GM11168 (cell line): ENCODE results near the gene SPINT2.
"Not testable (repeated sequence)": the region's sequence is repeated elsewhere in the genome, so short reads cannot be mapped to it uniquely, and the experiment has no call there.

Experiments used
- in situ Hi-C: fragments of 300-500 bp; cut with MboI; formaldehyde crosslinking; loops from one replicate; pipeline ENCODE4 v1.12.0; 2022; ENCODE audit warnings: low sequenced_read_pairs; ENCODE audit not compliant: unreplicated experiment

SPINT2 gene

GRCh38 chr19:38233740-38234251 lies 30.6 kb upstream of the SPINT2 start:
- in situ Hi-C loops = loop anchor here (25.0 kb wide), 1 partner anchor 346 kb away; no protein-coding TSS in a partner anchor

- in situ Hi-C loops = loop anchor here (25.0 kb wide), 1 partner anchor 347 kb away; no protein-coding TSS in a partner anchor
Measured at GRCh38 chr19:38234615-38235014, 29.8 kb upstream of the SPINT2 start.

GRCh38 chr19:38239816-38240215 lies 24.6 kb upstream of the SPINT2 start:
- in situ Hi-C loops = loop anchor here (5.0 to 25.0 kb wide), 2 partner anchors 92 to 353 kb away; no protein-coding TSS in a partner anchor

GRCh38 chr19:38243279-38243673 lies 21.1 kb upstream of the SPINT2 start:
- in situ Hi-C loops = loop anchor here (5.0 to 25.0 kb wide), 2 partner anchors 89 to 356 kb away; no protein-coding TSS in a partner anchor

DNA sequence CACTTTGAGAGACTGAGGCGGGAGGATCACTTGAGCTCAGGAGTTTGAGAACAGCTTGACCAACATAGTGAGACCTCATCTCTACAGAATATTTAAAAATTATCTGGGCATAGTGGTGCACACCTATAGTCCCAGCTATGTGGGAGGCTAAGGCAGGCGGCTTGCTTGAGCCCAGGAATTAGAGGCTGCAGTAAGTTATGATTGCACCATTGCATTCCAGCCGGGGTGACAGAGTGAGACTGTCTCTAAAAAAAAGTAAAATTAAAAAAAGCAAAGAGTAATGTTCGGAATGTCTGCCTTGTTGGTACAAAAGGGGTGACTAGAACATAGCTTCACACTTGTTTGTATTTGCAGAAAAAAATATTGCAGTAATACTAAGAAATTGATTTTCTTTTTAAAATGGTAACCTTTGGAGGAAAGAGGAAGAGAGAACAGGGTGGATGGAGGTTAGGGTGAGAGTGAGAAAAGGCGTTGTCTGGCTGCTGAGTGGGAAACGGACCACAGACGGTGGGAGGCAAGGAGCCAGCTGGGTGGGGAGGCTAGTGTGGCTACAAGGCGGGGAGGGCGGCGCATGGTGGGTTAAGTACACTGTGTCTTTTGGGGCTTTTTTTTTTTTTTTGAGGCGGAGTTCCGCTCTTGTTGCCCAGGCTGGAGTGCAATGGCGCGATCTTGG lies 18.4 kb upstream of the SPINT2 start:
- in situ Hi-C loops = loop anchor here (25.0 kb wide), 1 partner anchor 359 kb away; no protein-coding TSS in a partner anchor

- in situ Hi-C loops = loop anchor here (25.0 kb wide), 1 partner anchor 360 kb away; no protein-coding TSS in a partner anchor
Measured at GRCh38 chr19:38247126-38247525, 17.2 kb upstream of the SPINT2 start.

DNA sequence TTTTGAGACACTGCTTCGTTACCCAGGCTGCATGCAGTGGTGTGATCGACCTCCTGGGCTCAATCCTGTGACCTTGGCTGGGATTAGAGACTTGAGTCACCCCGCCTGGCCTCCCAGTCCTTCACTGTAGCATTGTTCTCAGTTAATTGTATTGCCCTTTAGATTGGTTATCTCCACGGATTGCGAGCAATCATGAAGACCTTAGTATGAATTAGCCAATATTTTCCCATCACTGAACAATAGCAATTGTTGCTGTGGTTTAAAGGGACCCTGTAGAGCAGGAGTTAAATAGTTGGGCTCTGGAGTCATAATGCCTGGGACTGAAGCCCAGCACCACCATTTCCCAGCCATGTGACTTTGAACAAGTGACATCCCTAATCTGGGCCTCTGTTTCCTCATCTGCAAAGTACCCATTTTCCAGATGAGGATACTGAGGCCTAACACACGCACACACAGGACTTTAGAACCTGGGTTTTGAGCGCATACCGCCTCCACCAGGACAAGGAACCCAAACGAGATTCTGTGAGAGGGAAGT lies 16.6 kb upstream of the SPINT2 start:
- in situ Hi-C loops = loop anchor here (25.0 kb wide), 1 partner anchor 360 kb away; no protein-coding TSS in a partner anchor

GRCh38 chr19:38248421-38248820 lies 16.0 kb upstream of the SPINT2 start:
- in situ Hi-C loops = loop anchor here (25.0 kb wide), 1 partner anchor 361 kb away; no protein-coding TSS in a partner anchor

GRCh38 chr19:38250428-38250820 lies 13.9 kb upstream of the SPINT2 start:
- in situ Hi-C loops = no loop called here

- in situ Hi-C loops = no loop called here
Measured at GRCh38 chr19:38250821-38251563, 13.4 kb upstream of the SPINT2 start.

DNA sequence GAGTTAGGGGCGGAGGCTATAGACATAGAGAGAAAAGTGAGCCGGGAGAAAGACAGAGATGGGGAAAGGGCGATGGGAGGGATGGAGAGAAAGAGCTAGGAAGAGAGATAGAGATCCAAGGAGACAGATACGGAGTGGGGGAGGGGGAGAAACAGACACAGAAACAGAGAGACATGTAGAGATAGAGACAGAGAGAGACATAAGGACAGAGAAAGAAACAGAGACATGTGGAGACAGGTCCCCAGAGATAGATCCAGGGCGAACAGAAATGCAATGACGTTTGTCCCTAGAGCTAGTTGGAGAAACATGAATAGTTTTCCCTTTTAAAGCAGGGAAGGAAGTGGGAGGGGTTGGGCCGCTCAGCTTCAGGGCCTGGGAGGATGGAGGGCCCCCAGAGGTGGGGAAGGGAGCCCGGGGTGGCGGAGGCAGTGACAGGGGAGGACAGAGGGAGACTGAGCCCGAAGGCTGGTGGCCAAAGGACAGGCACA lies 12.8 kb upstream of the SPINT2 start:
- in situ Hi-C loops = no loop called here

GRCh38 chr19:38252385-38252784 lies 12.0 kb upstream of the SPINT2 start:
- in situ Hi-C loops = no loop called here

- in situ Hi-C loops = no loop called here
Measured at GRCh38 chr19:38252941-38253691, 11.3 kb upstream of the SPINT2 start.

- in situ Hi-C loops = no loop called here
Measured at GRCh38 chr19:38253788-38254187, 10.6 kb upstream of the SPINT2 start.

DNA sequence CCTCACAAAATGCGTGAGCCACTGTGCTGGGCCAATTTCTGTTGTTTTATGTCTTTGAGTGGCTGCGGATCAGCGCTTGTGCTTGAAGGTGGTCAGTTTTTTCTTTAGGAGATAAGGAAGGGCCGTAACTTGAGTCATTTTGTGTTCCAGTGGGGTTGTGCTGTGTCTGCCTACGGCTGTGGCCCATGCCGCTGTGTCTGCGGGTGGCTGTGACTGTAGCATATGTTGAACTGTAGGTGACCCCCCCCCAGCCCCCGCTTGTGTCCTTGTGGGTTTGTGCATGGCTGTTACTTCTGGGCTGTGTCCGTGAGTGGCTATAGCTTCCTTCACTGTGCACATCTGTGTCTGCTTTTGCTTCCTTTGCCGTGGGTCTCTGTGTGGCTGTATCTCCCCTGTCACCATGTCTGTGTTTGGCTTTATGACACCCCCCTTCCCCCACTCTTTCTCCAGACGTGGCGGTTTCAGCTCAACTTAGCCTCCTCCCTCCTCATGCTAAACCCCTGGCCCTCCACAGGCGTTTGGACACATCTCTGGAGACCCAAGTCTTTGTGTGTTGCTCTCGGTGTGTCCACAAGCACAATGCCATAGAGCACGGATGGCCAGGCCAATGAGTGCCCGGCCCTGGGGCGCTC lies 8.9 kb upstream of the SPINT2 start:
- in situ Hi-C loops = no loop called here

DNA sequence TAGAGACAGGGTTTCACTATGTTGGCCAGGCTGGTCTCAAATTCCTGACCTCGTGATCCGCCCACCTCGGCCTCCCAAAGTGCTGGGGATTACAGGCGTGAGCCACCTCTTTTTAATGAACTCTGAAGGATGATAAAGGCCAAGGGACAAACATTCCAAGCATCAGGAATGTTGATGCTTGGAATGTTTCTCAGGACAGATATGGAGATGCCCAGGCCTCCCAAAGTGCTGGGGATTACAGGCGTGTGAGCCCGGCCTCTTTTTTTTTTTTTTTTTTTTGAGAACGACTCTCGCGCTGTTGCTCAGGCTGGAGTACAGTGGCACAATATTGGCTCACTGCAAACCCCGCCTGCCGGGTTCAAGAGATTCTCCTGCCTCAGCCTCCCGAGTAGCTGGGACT lies 2.4 kb upstream of the SPINT2 start:
- in situ Hi-C loops = not testable (repeated sequence)

DNA sequence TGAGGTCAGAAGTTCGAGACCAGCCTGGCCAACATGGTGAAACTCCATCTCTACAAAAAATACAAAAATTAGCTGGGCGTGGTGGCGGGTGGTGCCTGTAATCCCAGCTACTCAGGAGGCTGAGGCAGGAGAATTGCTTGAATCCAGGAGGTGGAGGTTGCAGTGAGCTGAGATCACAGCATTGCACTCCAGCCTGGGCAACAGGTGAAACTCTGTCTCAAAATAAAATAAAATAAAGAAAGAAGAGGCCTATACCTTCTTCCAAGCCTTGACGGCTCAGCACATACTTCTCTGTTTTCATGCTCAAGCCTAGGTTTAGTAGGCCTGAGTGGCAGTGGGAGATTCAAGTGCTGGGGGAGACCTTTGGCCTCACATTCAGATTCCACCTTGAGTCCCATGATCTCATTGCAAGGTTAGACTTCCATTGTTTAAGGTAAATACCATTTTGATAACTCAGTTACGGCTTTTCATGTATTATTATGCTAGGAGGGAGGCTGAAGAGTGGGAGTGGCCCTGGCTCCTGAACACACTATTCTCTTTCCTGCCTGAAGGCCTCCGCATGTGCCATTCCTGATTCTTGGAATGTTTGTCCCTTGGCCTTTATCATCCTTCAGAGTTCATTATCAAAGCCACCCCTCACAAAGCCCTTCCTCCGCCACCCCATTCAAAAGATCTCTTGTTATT lies 1.6 kb upstream of the SPINT2 start:
- in situ Hi-C loops = no loop called here

GRCh38 chr19:38263689-38264485 lies 486 bp upstream of the SPINT2 start:
- in situ Hi-C loops = no loop called here
